K562 (cell line): ENCODE data around the gene TNIK. TPM values are rescaled to one million over a fixed set of nuclear protein-coding genes. Genes with fewer than 3 reads are reported as not detected.
A peak's percentile ranks its signal among the peaks of the same experiment; 100 is the strongest.

Experiments used
- AFF4 ChIP-seq: sonication (generic); formaldehyde crosslinking; IDR thresholded peaks from 2 replicates; pipeline ENCODE4 v1.8.0; 2023; ENCODE audit warnings: mild to moderate bottlenecking, missing genetic modification reagents
- ASH1L ChIP-seq: fragments of 450-650 bp; IDR thresholded peaks from 2 replicates; pipeline ENCODE4 v1.6.1; 2018; ENCODE audit warnings: borderline replicate concordance, mild to moderate bottlenecking, low read depth; ENCODE audit not compliant: partially characterized antibody
- ATF3 ChIP-seq, 2 experiments: fragments of 450-650 bp in 1 of 2; sonication (generic) in 1 of 2; formaldehyde crosslinking in 1 of 2; IDR thresholded peaks in 1 of 2; conservative IDR thresholded peaks in 1 of 2; 2 replicates each; pipeline versions ENCODE4 v1.6.1 to v1.8.1; 2016 to 2023; ENCODE audit warnings: mild to moderate bottlenecking in 2 of 2, moderate library complexity in 2 of 2, inconsistent platforms in 1 of 2, missing genetic modification reagents in 1 of 2
- BMI1 ChIP-seq: fragments of 150-350 bp; IDR thresholded peaks from 2 replicates; pipeline ENCODE4 v1.6.1; 2014; ENCODE audit warnings: low read length
- E2F3 ChIP-seq: fragments of 250-450 bp; sonication (Bioruptor Pico); IDR thresholded peaks from 2 replicates; pipeline ENCODE4 v1.4.0; 2020; ENCODE audit warnings: mild to moderate bottlenecking
- NFE2L1 ChIP-seq: fragments of 450-650 bp; IDR thresholded peaks from 2 replicates; pipeline ENCODE4 v1.6.1; 2016; ENCODE audit warnings: missing genetic modification characterization, low read depth, mild to moderate bottlenecking, missing compliant biosample characterization, moderate library complexity, borderline replicate concordance
- NR2C1 ChIP-seq, 2 experiments: fragments of 450-650 bp; IDR thresholded peaks; 2 replicates each; pipeline ENCODE4 v1.6.1; 2017; ENCODE audit warnings: mild to moderate bottlenecking in 2 of 2, antibody characterized with exemption in 1 of 2, inconsistent platforms in 1 of 2, missing compliant biosample characterization in 1 of 2, missing genetic modification characterization in 1 of 2
- REST ChIP-seq, 2 experiments: fragments of 450-650 bp; formaldehyde crosslinking in 1 of 2; IDR thresholded peaks; 2 replicates each; pipeline versions ENCODE4 v1.4.0 to v1.6.1; 2014 to 2020; ENCODE audit warnings: mild to moderate bottlenecking in 2 of 2, borderline replicate concordance in 1 of 2, low read depth in 1 of 2
- SIRT6 ChIP-seq: IDR thresholded peaks from one replicate; pipeline ENCODE4 v1.6.1; 2012; ENCODE audit warnings: low read depth, mild to moderate bottlenecking, control low read depth, inconsistent platforms, low read length, moderate library complexity
- SREBF2 ChIP-seq: sonication (generic); formaldehyde crosslinking; IDR thresholded peaks from 2 replicates; pipeline ENCODE4 v1.4.0; 2020; ENCODE audit warnings: mild to moderate bottlenecking, missing genetic modification reagents
- ZNF224 ChIP-seq: sonication (generic); formaldehyde crosslinking; IDR thresholded peaks from 2 replicates; pipeline ENCODE4 v1.8.0; 2022; ENCODE audit warnings: mild to moderate bottlenecking, missing genetic modification reagents
- ZNF24 ChIP-seq: fragments of 450-650 bp; IDR thresholded peaks from 2 replicates; pipeline ENCODE4 v1.6.1; 2016
- ZNF668 ChIP-seq: fragments of 250-450 bp; sonication (Bioruptor Pico); IDR thresholded peaks from 2 replicates; pipeline ENCODE4 v1.8.0; 2022; ENCODE audit warnings: mild to moderate bottlenecking, inconsistent platforms
- polyA plus RNA-seq, 8 experiments: library from polyadenylated mRNA; depleted of rRNA in 4 of 8; stranded (reverse) in 5 of 8; unstranded in 3 of 8; fragments of >200 nt; fragmentation: Nextera tagmentation in 2 of 8; fragmentation: Illumina TruSeq in 1 of 8; extraction: Ambion mirVana in 2 of 8; extraction: Trizol in 1 of 8; gene quantifications; 2 replicates each; pipeline versions ENCODE4 v1.2.1 to v1.2.3, GENCODE V29; 2011 to 2014; ENCODE audit warnings: inconsistent platforms in 1 of 8, missing spikeins in 1 of 8
- total RNA-seq, 7 experiments: library from RNA; depleted of rRNA in 6 of 7; stranded (reverse); fragments of >200 nt in 6 of 7; fragmentation: Illumina TruSeq in 2 of 7; extraction: Trizol in 2 of 7; gene quantifications; 2 replicates each; pipeline versions ENCODE4 v1.2.1 to v1.2.3, GENCODE V29; 2011 to 2021; ENCODE audit warnings: low replicate concordance in 1 of 7

TNIK gene
- total and polyA plus RNA-seq, 9 of the 15 experiments (the other 6 are each of a cell fraction or from before 2014, with no cell fraction given), result 6.6 to 39.0 (median 24.7) TPM

GRCh38 chr3:171328419-171329082 is 131.7 kb downstream of the TNIK start (continued):
- TF ChIP-seq E2F3 (CRISPR knock-in tag), result no peak
- no peak for TF ChIP-seq ASH1L
- no peak for TF ChIP-seq ZNF668 (CRISPR knock-in tag)
- no peak for TF ChIP-seq AFF4 (CRISPR knock-in tag)
- TF ChIP-seq SREBF2 (CRISPR knock-in tag), result no peak
- no peak for TF ChIP-seq SIRT6
- TF ChIP-seq BMI1, result no peak
- TF ChIP-seq NR2C1 (IDR thresholded peaks at IDR 0.05), result no peak
- TF ChIP-seq NR2C1 (tag; IDR thresholded peaks at IDR 0.05), result no peak
- peak; percentile 63; the same call in 1 of the 2 replicates for TF ChIP-seq REST (IDR thresholded peaks at IDR 0.05; ENCODE audit: borderline replicate concordance)
- TF ChIP-seq REST (CRISPR knock-in tag; IDR thresholded peaks at IDR 0.05; ENCODE audit: low read depth), result no peak
- TF ChIP-seq ZNF224 (CRISPR knock-in tag), result no peak
- peak; percentile 87 for TF ChIP-seq ATF3 (IDR thresholded peaks at IDR 0.05)
- no peak for TF ChIP-seq ATF3 (CRISPR knock-in tag; conservative IDR thresholded peaks at IDR 0.05)
- no peak for TF ChIP-seq NFE2L1 (tag)
- TF ChIP-seq ZNF24, result no peak
